Keratinocyte (primary cell): ENCODE results near the gene FMNL2. TPM values are rescaled to one million over a fixed set of nuclear protein-coding genes. Genes with fewer than 3 reads are reported as not detected.

ENCODE experiments used
- DNase-seq: peaks from one replicate; pipeline ENCODE4 v3.0.0-alpha.2; 2011; ENCODE audit warnings: low read depth, missing footprints, low spot score
- FAIRE-seq: peaks from 2 replicates; lab custom pipeline; 2011; peaks lifted over from hg19 to GRCh38; lab: Jason Lieb, UNC
- H2AFZ ChIP-seq: 2 replicates; pipeline ENCODE4 v1.6.0; 2012; ENCODE audit warnings: low read length, control low read depth, inconsistent platforms; ENCODE audit not compliant: control insufficient read depth
- H3K27ac ChIP-seq: 2 replicates; pipeline ENCODE4 v1.5.1; 2011; ENCODE audit warnings: low read length; ENCODE audit not compliant: control insufficient read depth, insufficient read depth
- H3K27me3 ChIP-seq: 3 replicates; pipeline ENCODE4 v1.6.0; 2011; ENCODE audit warnings: low read length; ENCODE audit not compliant: control insufficient read depth, insufficient read depth; ENCODE audit errors: extremely low read depth
- H3K36me3 ChIP-seq, 2 experiments: 2 replicates in 1 of 2; 3 replicates in 1 of 2; pipeline ENCODE4 v1.5.1; 2011; ENCODE audit warnings: low read length in 2 of 2, mild to moderate bottlenecking in 1 of 2; ENCODE audit not compliant: control insufficient read depth in 2 of 2, insufficient read depth in 2 of 2; ENCODE audit errors: extremely low read depth in 1 of 2
- H3K4me1 ChIP-seq: 3 replicates; pipeline ENCODE4 v1.5.1; 2011; ENCODE audit warnings: low read length; ENCODE audit not compliant: control insufficient read depth, insufficient read depth; ENCODE audit errors: extremely low read depth
- H3K4me2 ChIP-seq: 3 replicates; pipeline ENCODE4 v1.6.0; 2011; ENCODE audit warnings: low read depth, low read length; ENCODE audit not compliant: control insufficient read depth, insufficient read depth; ENCODE audit errors: extremely low read depth
- H3K4me3 ChIP-seq, 3 experiments: fragments of 200-600 bp in 1 of 3; sonication (generic) in 1 of 3; 2 replicates in 2 of 3; 3 replicates in 1 of 3; pipeline ENCODE4 v1.5.1; 2011 to 2016; ENCODE audit warnings: low read length in 3 of 3, mild to moderate bottlenecking in 3 of 3, control low read depth in 2 of 3, inconsistent platforms in 1 of 3, low read depth in 1 of 3, mixed read lengths in 1 of 3, mixed run types in 1 of 3, moderate library complexity in 1 of 3; ENCODE audit not compliant: control insufficient read depth in 2 of 3, insufficient read depth in 2 of 3; ENCODE audit errors: extremely low read depth in 1 of 3
- H3K79me2 ChIP-seq: 2 replicates; pipeline ENCODE4 v1.6.0; 2012; ENCODE audit warnings: low read length; ENCODE audit not compliant: control insufficient read depth, insufficient read depth
- H3K9ac ChIP-seq: 3 replicates; pipeline ENCODE4 v1.6.0; 2011; ENCODE audit warnings: low read length; ENCODE audit not compliant: control insufficient read depth, insufficient read depth; ENCODE audit errors: extremely low read depth
- H3K9me1 ChIP-seq: 3 replicates; pipeline ENCODE4 v1.6.0; 2011; ENCODE audit warnings: low read length; ENCODE audit not compliant: control insufficient read depth, insufficient read depth; ENCODE audit errors: extremely low read depth
- H3K9me3 ChIP-seq: 2 replicates; pipeline ENCODE4 v1.5.1; 2012; ENCODE audit warnings: low read depth, low read length; ENCODE audit not compliant: control insufficient read depth
- H4K20me1 ChIP-seq: 3 replicates; pipeline ENCODE4 v1.6.0; 2011; ENCODE audit warnings: low read length; ENCODE audit not compliant: control insufficient read depth, insufficient read depth; ENCODE audit errors: extremely low read depth
- EZH2 ChIP-seq: IDR thresholded peaks from one replicate; pipeline ENCODE4 v1.6.1; 2012; ENCODE audit warnings: inconsistent platforms, mild to moderate bottlenecking, low read length, moderate library complexity
- dilution Hi-C: fragments of 300-500 bp; cut with MboI; formaldehyde crosslinking; loops from one replicate; pipeline ENCODE4 v1.7.0; 2020; ENCODE audit warnings: low sequenced_read_pairs; ENCODE audit not compliant: extremely low pct_ligation_motif_present
- polyA plus RNA-seq, 5 experiments: library from polyadenylated mRNA; depleted of rRNA in 3 of 5; stranded (reverse) in 3 of 5; stranded (forward) in 1 of 5; unstranded in 1 of 5; fragments of >200 nt; gene quantifications; 1 replicate in 1 of 5; 2 replicates in 3 of 5; 3 replicates in 1 of 5; pipeline versions ENCODE4 v1.2.1 to v1.2.3, GENCODE V29; 2011 to 2012; ENCODE audit warnings: missing spikeins in 2 of 5, low read depth in 1 of 5, low replicate concordance in 1 of 5
- TF ChIP-seq, protein P1 (sequence below), 3 experiments: IDR thresholded peaks in 1 of 3; conservative IDR thresholded peaks in 1 of 3; optimal IDR thresholded peaks in 1 of 3; 2 replicates in 2 of 3; 3 replicates in 1 of 3; pipeline versions ENCODE3 to v1.5.1; 2011; ENCODE audit warnings: low read length in 3 of 3, mild to moderate bottlenecking in 3 of 3, moderate library complexity in 2 of 3, control low read depth in 1 of 3, inconsistent platforms in 1 of 3; ENCODE audit not compliant: insufficient read depth in 2 of 3; ENCODE audit errors: extremely low read depth in 1 of 3

FMNL2 gene
- polyA plus RNA-seq, 1 donor (not counting 4 experiments of a cell fraction or from before 2014, with no cell fraction given), result 62.7 TPM

DNA sequence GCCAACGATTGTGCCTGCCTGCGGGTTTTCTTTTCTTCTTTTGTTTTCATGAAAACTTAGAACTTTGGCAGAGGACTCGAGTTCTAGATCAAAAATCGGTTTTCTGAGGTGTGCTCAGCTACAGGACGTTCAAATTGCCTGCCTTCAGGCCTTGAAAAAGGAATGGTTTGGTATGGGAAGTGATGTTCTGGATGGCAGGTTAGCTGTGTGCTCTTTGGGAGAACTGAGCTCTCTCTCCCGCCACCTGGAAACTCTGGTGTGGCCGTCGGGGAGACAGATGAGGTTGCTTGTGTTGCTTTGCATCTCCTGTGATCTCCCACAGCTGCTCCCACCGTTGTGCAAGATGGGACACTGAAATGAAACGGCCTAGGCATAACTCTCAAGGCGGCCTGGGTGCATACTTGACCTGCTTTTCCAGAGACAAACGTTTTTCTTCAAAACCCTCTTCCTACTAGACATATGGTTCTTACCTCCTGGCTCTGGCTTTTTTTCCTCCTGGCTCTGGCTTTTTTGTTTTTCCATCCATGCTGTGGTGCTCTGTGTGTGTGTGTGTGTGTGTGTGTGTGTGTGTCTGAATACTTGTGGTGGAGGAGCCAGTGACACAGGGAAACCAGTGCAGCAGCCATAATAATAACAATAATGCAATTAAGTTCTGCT, 2.0 kb downstream of the FMNL2 start:
- peak overlapping the region; percentile 74 for H3K27ac ChIP-seq
- peaks cover 25% of the 10 kb centered on the region for H3K4me1 ChIP-seq
- no peaks in the 10 kb centered on the region for H3K9me1 ChIP-seq
- dilution Hi-C loops, result no loop called here
- peaks cover 0 to 3% of the 10 kb centered on the region in 2 experiments for H3K36me3 ChIP-seq
- H3K4me2 ChIP-seq, result peak overlapping the region; percentile 66
- TF ChIP-seq, protein P1, sequence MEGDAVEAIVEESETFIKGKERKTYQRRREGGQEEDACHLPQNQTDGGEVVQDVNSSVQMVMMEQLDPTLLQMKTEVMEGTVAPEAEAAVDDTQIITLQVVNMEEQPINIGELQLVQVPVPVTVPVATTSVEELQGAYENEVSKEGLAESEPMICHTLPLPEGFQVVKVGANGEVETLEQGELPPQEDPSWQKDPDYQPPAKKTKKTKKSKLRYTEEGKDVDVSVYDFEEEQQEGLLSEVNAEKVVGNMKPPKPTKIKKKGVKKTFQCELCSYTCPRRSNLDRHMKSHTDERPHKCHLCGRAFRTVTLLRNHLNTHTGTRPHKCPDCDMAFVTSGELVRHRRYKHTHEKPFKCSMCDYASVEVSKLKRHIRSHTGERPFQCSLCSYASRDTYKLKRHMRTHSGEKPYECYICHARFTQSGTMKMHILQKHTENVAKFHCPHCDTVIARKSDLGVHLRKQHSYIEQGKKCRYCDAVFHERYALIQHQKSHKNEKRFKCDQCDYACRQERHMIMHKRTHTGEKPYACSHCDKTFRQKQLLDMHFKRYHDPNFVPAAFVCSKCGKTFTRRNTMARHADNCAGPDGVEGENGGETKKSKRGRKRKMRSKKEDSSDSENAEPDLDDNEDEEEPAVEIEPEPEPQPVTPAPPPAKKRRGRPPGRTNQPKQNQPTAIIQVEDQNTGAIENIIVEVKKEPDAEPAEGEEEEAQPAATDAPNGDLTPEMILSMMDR (optimal IDR thresholded peaks at IDR 0.05 in 1 of 3, IDR thresholded peaks at IDR 0.05 in 1 of 3, conservative IDR thresholded peaks at IDR 0.05 in 1 of 3; ENCODE audit: extremely low read depth in 1 of 3, insufficient read depth in 2 of 3, low read length in 3 of 3), result no peak
- TF ChIP-seq EZH2, result no peak
- H3K9ac ChIP-seq, result peak overlapping the region; percentile 79
- FAIRE-seq (peak; percentile 29), DNase-seq (no peak)
- no peaks in the 10 kb centered on the region for H3K9me3 ChIP-seq
- no peak overlapping the region for H2AFZ ChIP-seq
- peaks cover 16% of the 10 kb centered on the region for H4K20me1 ChIP-seq
- peak overlapping the region; percentile 66 to 85 (median 75) for H3K4me3 ChIP-seq
- H3K79me2 ChIP-seq, result peaks cover 68% of the 10 kb centered on the region
- no peaks in the 10 kb centered on the region for H3K27me3 ChIP-seq

DNA sequence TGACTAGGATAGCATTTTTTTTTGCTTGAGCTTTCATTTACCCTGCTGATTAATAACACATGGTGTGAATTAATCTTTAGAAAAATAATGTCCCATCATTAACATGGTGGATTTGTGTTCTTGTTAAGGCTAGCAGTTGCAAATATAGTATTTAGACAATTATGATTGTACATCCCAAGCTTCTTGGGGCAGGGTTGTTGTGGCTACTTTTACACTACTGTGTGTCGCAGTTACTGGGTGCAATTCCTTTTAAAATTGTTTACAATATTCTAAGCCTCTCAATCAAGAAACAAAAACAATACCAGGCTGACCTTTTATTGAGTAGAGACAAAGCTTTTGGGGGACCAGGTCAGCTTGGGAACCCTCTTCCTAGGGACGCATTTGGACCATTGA, 2.5 kb downstream of the FMNL2 start:
- dilution Hi-C loops, result no loop called here
- no peak for TF ChIP-seq EZH2
- TF ChIP-seq, protein P1 (optimal IDR thresholded peaks at IDR 0.05 in 1 of 3, IDR thresholded peaks at IDR 0.05 in 1 of 3, conservative IDR thresholded peaks at IDR 0.05 in 1 of 3; ENCODE audit: extremely low read depth in 1 of 3, insufficient read depth in 2 of 3, low read length in 3 of 3), result no peak
- H3K4me2 ChIP-seq, result peak overlapping the region; percentile 66
- peak overlapping the region; percentile 79 for H3K9ac ChIP-seq
- H4K20me1 ChIP-seq, result peaks cover 20% of the 10 kb centered on the region
- H3K4me3 ChIP-seq, result peak overlapping the region; percentile 66 to 85 (median 75)
- no peak overlapping the region for H2AFZ ChIP-seq
- H3K27me3 ChIP-seq, result no peaks in the 10 kb centered on the region
- H3K36me3 ChIP-seq, result peaks cover 0 to 6% of the 10 kb centered on the region in 2 experiments
- H3K27ac ChIP-seq, result peak overlapping the region; percentile 74
- H3K9me3 ChIP-seq, result no peaks in the 10 kb centered on the region
- H3K79me2 ChIP-seq, result peaks cover 73% of the 10 kb centered on the region
- DNase-seq (no peak), FAIRE-seq (no peak)
- H3K4me1 ChIP-seq, result peaks cover 25% of the 10 kb centered on the region
- no peaks in the 10 kb centered on the region for H3K9me1 ChIP-seq
